Measurements from ENCODE around the gene CCDC188.

Gene CCDC188

GRCh38 chr22:20148414-20148813, 2.4 kb downstream of the CCDC188 start:
- TF ChIP-seq CTCF (conservative IDR thresholded peaks at IDR 0.05; ENCODE audit: low read depth, low read length) = no peak
- DNase-seq (ENCODE audit: low read depth) = no peak
- no peak overlapping the region for H3K4me3 ChIP-seq (ENCODE audit: low read length)

- DNase-seq (ENCODE audit: low read depth) = no peak
- H3K4me3 ChIP-seq (ENCODE audit: low read length) = no peak overlapping the region
- no peak for TF ChIP-seq CTCF (conservative IDR thresholded peaks at IDR 0.05; ENCODE audit: low read depth, low read length)
Observed at GRCh38 chr22:20147237-20147988, 3.4 kb downstream of the CCDC188 start.

- DNase-seq (ENCODE audit: low read depth) = no peak
- H3K4me3 ChIP-seq (ENCODE audit: low read length) = no peak overlapping the region
- TF ChIP-seq CTCF (conservative IDR thresholded peaks at IDR 0.05; ENCODE audit: low read depth, low read length) = no peak
Observed at GRCh38 chr22:20146777-20147176, 4.1 kb downstream of the CCDC188 start.

GRCh38 chr22:20145832-20146223, 5.0 kb downstream of the CCDC188 start:
- TF ChIP-seq CTCF (conservative IDR thresholded peaks at IDR 0.05; ENCODE audit: low read depth, low read length) = no peak
- H3K4me3 ChIP-seq (ENCODE audit: low read length) = no peak overlapping the region
- no peak for DNase-seq (ENCODE audit: low read depth)

- no peak for TF ChIP-seq CTCF (conservative IDR thresholded peaks at IDR 0.05; ENCODE audit: low read depth, low read length)
- H3K4me3 ChIP-seq (ENCODE audit: low read length) = no peak overlapping the region
- no peak for DNase-seq (ENCODE audit: low read depth)
Observed at GRCh38 chr22:20145206-20145831, 5.5 kb downstream of the CCDC188 start.

GRCh38 chr22:20143883-20144665, 6.8 kb downstream of the CCDC188 start:
- no peak overlapping the region for H3K4me3 ChIP-seq (ENCODE audit: low read length)
- DNase-seq (ENCODE audit: low read depth) = no peak
- TF ChIP-seq CTCF (conservative IDR thresholded peaks at IDR 0.05; ENCODE audit: low read depth, low read length) = no peak
